AG09319 (cell line): Measurements from ENCODE around the gene LRRTM4.

ENCODE experiments used
- DNase-seq: peaks from one replicate; pipeline ENCODE4 v3.0.0-alpha.2; 2010; ENCODE audit warnings: low read depth; ENCODE audit errors: extremely low read depth
- CTCF ChIP-seq: IDR thresholded peaks from 2 replicates; pipeline ENCODE4 v1.5.1; 2011; ENCODE audit warnings: low read depth, mild to moderate bottlenecking, inconsistent platforms, low read length, moderate library complexity

LRRTM4 gene

GRCh38 chr2:77512507-77512906 is 9.7 kb downstream of the LRRTM4 start:
- no peak for DNase-seq
- TF ChIP-seq CTCF, result no peak

GRCh38 chr2:77508511-77508910 is 13.7 kb downstream of the LRRTM4 start:
- no peak for TF ChIP-seq CTCF
- no peak for DNase-seq

DNA sequence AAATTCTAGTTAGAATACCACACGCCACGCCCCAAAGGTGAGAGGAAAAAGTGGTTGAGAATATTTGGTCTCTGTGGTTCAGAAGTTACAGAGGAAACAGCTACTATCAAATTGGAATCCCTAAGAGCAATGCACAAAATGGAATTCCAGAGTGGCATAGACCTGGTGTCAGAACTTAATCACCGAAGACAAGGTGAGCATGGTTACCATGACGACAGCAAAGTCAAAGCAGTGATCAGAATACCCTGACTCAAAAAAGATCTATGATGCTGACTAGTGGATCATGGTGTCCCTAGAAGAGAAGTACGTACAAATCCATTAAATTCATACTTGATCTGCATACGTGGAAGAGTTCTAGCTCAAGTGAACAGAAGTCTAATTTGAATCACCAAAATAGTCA is 14.5 kb downstream of the LRRTM4 start:
- TF ChIP-seq CTCF, result no peak
- DNase-seq, result no peak

- no peak for TF ChIP-seq CTCF
- no peak for DNase-seq
Measured at GRCh38 chr2:77488141-77488540, 34.0 kb downstream of the LRRTM4 start.

- no peak for TF ChIP-seq CTCF
- no peak for DNase-seq
Measured at GRCh38 chr2:77487074-77487803, 34.9 kb downstream of the LRRTM4 start.

GRCh38 chr2:77484026-77484425 is 38.1 kb downstream of the LRRTM4 start:
- no peak for TF ChIP-seq CTCF
- DNase-seq, result no peak

DNA sequence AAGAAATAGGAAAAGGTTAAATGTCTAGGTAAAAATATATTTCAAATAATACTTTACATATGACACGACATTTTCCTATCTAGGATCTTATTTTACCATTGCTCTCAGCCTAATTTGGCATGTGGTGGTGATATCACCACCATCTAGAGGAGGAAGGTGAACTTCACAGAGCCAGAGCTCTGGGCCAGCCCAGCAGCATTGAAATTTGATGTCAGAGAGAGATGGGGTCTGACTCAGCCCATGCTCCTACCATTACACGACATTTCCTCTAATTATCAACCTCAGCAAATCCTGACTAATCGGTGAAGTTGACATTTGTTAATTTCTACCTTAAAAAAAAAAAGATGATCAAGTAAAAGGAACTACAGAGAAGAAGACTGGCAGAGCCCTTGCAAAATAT is 42.3 kb downstream of the LRRTM4 start:
- TF ChIP-seq CTCF, result no peak
- no peak for DNase-seq
